Common myeloid progenitor, CD34-positive (primary cell): ENCODE measurements around the gene PHF21B.

ENCODE experiments used
- CTCF ChIA-PET: fragments of 350-600 bp; sonication (Branson Sonifier 250); formaldehyde crosslinking; loops from one replicate; lab custom pipeline; 2021; ENCODE audit warnings: antibody characterized with exemption; lab: Charles Lee
- POLR2A ChIA-PET: fragments of 350-600 bp; sonication (Branson Sonifier 250); formaldehyde crosslinking; loops from one replicate; lab custom pipeline; 2021; ENCODE audit warnings: antibody characterized with exemption; lab: Charles Lee
- DNase-seq, 3 donors: peaks; one replicate each; pipeline versions ENCODE4 v3.0.0 to v3.0.0-alpha.2; 2013
- H3K27ac ChIP-seq, 2 experiments: 1 replicate in 1 of 2; 2 replicates in 1 of 2; pipeline ENCODE4 v1.7.0; 2013; ENCODE audit warnings: inconsistent platforms in 2 of 2, low read length in 2 of 2, mild to moderate bottlenecking in 2 of 2, low read depth in 1 of 2, moderate library complexity in 1 of 2; ENCODE audit not compliant: severe bottlenecking in 2 of 2, insufficient read depth in 1 of 2, poor library complexity in 1 of 2
- H3K27me3 ChIP-seq, 5 experiments: replicated peaks in 2 of 5; 1 replicate in 3 of 5; 2 replicates in 2 of 5; pipeline versions ENCODE4 v1.6.1 to v1.7.0; 2013; ENCODE audit warnings: low read length in 4 of 5, mild to moderate bottlenecking in 2 of 5, moderate library complexity in 2 of 5, inconsistent platforms in 1 of 5; ENCODE audit not compliant: insufficient read depth in 5 of 5, control insufficient read depth in 4 of 5
- H3K36me3 ChIP-seq, 4 experiments: 1 replicate in 2 of 4; 2 replicates in 2 of 4; pipeline versions ENCODE4 v1.6.1 to v1.7.0; 2013; ENCODE audit warnings: low read length in 3 of 4, control low read depth in 1 of 4, mild to moderate bottlenecking in 1 of 4; ENCODE audit not compliant: control insufficient read depth in 4 of 4, insufficient read depth in 4 of 4
- H3K4me1 ChIP-seq, 4 experiments: 1 replicate in 3 of 4; 2 replicates in 1 of 4; pipeline versions ENCODE4 v1.6.1 to v1.7.1; 2013; ENCODE audit warnings: low read length in 3 of 4, mild to moderate bottlenecking in 3 of 4, control low read depth in 1 of 4, inconsistent platforms in 1 of 4, moderate library complexity in 1 of 4; ENCODE audit not compliant: control insufficient read depth in 4 of 4, insufficient read depth in 4 of 4; ENCODE audit errors: control extremely low read depth in 1 of 4
- H3K4me3 ChIP-seq, 7 experiments: 1 replicate in 4 of 7; 2 replicates in 3 of 7; pipeline versions ENCODE4 v1.5.1 to v1.7.0; 2013; ENCODE audit warnings: mild to moderate bottlenecking in 7 of 7, low read length in 6 of 7, moderate library complexity in 6 of 7, inconsistent platforms in 2 of 7, low read depth in 2 of 7, control low read depth in 1 of 7; ENCODE audit not compliant: insufficient read depth in 4 of 7, control insufficient read depth in 1 of 7; ENCODE audit errors: extremely low read depth in 1 of 7
- H3K9me3 ChIP-seq, 5 experiments: 1 replicate in 4 of 5; 2 replicates in 1 of 5; pipeline versions ENCODE4 v1.6.1 to v1.7.1; 2013; ENCODE audit warnings: low read length in 4 of 5, mild to moderate bottlenecking in 2 of 5, inconsistent platforms in 1 of 5, low read depth in 1 of 5, moderate library complexity in 1 of 5; ENCODE audit not compliant: control insufficient read depth in 4 of 5, insufficient read depth in 2 of 5; ENCODE audit errors: control extremely low read depth in 1 of 5
- WGBS: methylation state at CpG from one replicate; pipeline ENCODE4 v1.1.5; 2013; ENCODE audit not compliant: insufficient coverage; 5-methylcytosine and 5-hydroxymethylcytosine counted together

Gene PHF21B

DNA sequence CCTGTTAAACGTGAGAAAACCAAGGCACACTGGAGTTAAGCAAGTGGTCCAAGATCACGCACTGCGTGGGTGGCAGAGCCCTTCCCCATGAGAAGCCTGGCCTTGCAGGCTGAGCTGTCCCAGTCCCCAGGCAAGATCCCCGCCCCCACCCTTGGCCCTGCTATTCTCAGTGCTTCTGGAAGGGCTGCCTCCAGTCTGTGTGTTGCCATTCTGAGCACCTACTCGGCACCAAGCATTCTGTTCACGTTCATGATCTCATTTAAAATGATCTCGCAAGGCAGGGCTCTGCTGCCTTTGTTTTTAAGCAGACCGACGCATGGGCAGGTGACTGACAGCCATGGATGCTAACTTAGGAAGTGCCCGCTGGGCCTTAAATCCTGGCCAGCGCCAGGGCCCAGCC, 62.8 kb downstream of the PHF21B start:
- Histone ChIP-seq H3K4me1 (no peaks in the 10 kb centered on the region), H3K27me3 (peaks cover 0 to 36% (median 1%) of the 10 kb centered on the region in 5 experiments), H3K36me3 (no peaks in the 10 kb centered on the region), H3K4me3 (no peak overlapping the region), H3K27ac (no peak overlapping the region), H3K9me3 (peaks cover 0 to 5% (median 3%) of the 10 kb centered on the region in 5 experiments)
- 96% methylated on average over 9 of the region's 11 CpGs for WGBS
- no peak for DNase-seq
- CTCF ChIA-PET: no interaction called here
- POLR2A ChIA-PET: no interaction called here

DNA sequence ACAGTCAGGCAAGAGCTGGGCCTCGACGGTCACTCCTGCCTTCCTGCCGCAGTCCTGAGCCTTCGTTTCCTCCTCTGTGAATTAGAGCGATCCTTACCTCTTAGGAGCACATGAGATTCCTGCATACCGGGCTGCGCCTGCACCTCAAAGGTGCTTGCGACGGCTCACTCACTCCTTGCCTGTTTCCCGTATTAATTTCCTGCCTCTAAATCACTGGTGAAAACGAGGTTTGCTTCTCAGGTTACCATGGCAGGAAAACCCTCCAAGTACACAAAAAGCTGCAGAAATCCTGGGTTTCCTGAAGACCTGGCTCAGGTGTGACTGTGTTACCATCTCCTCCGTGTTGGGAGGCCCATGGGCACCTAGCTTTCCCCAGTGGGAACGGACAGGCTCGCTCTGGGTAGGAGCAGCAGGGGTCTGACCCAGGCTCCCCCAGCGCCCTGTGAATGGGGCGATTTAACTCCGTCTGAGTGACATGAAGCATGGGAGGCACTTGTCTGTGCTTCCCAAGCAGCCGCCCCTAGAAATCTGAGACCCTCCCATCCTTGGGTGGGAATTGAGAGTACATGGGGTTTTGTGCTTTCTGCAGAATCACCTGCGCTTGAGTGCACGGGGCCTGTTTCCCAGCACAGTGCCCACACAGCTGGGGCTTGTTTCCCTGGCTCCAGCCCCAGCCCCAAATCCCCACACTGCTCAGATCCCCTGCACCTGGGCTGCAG, 64.8 kb downstream of the PHF21B start:
- Histone ChIP-seq H3K9me3 (no peaks in the 10 kb centered on the region), H3K4me1 (no peaks in the 10 kb centered on the region), H3K27me3 (peaks cover 0 to 34% (median 0%) of the 10 kb centered on the region in 5 experiments), H3K27ac (no peak overlapping the region), H3K4me3 (no peak overlapping the region), H3K36me3 (no peaks in the 10 kb centered on the region)
- no peak for DNase-seq
- CTCF ChIA-PET: no interaction called here
- 52% methylated on average over 18 of the region's 20 CpGs for WGBS
- POLR2A ChIA-PET: no interaction called here

DNA sequence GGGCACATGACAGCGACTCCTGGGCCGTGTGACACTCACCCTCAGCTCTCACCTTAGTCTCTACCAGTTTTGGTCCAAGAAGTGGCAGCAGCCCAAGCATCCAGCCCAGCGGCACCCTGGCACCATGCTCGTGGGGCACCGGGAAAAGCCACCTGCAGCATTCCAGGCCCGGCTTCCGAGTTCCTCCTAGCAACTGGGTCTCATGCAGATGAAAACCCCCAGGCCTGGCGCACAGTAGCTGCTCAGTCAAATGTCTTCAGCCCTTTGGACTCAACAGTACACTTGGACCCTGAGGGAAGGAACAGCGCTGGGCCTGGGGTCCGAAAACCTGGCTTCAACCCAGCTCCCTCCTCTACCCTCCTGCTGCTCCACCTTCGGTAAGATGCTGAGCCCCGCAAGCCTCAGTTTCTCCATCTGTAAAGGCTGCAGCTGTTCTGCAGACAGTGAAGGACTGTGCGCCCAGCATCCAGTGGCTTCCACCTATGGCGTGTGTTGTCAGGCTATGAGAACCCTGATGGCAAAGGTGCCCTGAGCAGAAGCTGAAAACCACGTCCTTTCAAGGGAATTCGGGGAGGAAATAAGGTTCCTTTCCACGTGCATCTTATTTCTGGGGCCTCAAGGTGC, 66.0 kb downstream of the PHF21B start:
- ChIA-PET POLR2A (no interaction called here), CTCF (interaction anchor here (0.9 to 1.5 kb wide), 2 partner anchors 10 to 23 kb away, joined by 3 to 4 read pairs; no protein-coding TSS in a partner anchor)
- Histone ChIP-seq H3K9me3 (no peaks in the 10 kb centered on the region), H3K4me3 (no peak overlapping the region), H3K27me3 (peaks cover 0 to 45% (median 0%) of the 10 kb centered on the region in 5 experiments), H3K4me1 (no peaks in the 10 kb centered on the region), H3K36me3 (no peaks in the 10 kb centered on the region), H3K27ac (no peak overlapping the region)
- no peak for DNase-seq
- WGBS: 90% methylated on average over 17 of the region's 17 CpGs

DNA sequence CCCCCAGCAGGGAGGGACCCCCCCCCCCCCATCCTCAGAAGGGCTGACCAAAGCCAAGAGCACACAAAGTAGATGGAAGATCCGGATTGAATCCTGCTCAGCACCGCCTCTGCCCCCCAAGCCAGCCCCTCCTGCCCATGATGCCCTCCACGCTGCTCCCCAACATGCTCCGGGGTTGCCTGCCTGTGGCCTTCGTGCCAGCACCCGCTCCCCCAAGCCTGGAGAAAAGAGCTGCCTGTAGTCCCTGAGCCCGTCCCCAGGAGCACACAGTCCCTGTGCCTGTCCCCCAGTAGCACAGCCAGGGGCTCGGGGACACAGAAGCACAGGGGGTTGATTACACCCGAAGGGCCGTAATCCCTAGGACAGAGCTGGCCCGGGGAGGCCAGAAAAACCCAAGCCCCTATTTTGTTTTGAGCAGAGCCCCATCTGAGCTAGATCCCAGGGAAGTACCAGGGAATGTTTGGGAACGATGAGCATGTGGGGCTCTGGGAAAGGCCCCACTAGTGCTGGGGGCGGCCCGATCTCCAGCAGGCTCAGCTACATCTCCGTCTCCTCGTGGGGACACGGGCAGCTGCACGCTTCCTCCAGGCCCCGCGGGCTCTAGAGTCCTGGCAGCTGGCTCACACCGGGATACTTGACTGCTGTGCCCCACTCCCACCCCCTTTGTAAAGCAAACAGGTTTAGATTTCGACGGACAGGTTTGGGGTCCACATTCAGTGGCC, 66.7 kb downstream of the PHF21B start:
- ChIA-PET CTCF (interaction anchor here (0.9 to 1.5 kb wide), 2 partner anchors 11 to 23 kb away, joined by 3 to 4 read pairs; no protein-coding TSS in a partner anchor), POLR2A (interaction anchor here (0.6 kb wide), 1 partner anchor 15 kb away, joined by 3 read pairs; no protein-coding TSS in a partner anchor)
- H3K9me3 ChIP-seq: no peaks in the 10 kb centered on the region
- no peak overlapping the region for H3K27ac ChIP-seq
- WGBS: 82% methylated on average over 18 of the region's 23 CpGs
- H3K27me3 ChIP-seq: peaks cover 0 to 45% (median 0%) of the 10 kb centered on the region in 5 experiments
- no peaks in the 10 kb centered on the region for H3K36me3 ChIP-seq
- H3K4me3 ChIP-seq: no peak overlapping the region
- DNase-seq: no peak
- no peaks in the 10 kb centered on the region for H3K4me1 ChIP-seq

DNA sequence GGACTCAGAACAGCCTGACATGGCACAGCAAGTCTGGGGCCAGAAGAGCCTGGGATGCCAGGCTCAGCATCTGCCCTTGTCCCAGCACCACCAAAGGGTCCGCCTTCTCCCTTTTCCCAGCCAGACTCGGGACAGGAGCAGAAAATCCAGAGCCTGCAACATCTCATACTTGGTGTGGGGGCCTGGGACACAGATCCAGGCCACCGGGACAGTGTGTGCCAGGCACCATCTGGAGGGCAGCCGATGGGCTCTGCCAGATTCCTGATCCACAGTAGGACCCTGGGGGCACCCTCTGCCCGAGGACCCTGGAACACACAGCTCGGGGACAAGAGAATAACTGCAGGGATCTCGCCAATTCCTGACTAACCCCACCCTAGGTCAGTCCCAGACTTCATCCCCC, 67.7 kb downstream of the PHF21B start:
- H3K27me3 ChIP-seq: peaks cover 0 to 45% (median 2%) of the 10 kb centered on the region in 5 experiments
- no peak overlapping the region for H3K4me3 ChIP-seq
- ChIA-PET POLR2A (no interaction called here), CTCF (interaction anchor here (1.5 kb wide), 1 partner anchor 12 kb away, joined by 4 read pairs; no protein-coding TSS in a partner anchor)
- no peaks in the 10 kb centered on the region for H3K36me3 ChIP-seq
- H3K27ac ChIP-seq: no peak overlapping the region
- WGBS: 89% methylated on average over 7 of the region's 7 CpGs
- no peaks in the 10 kb centered on the region for H3K4me1 ChIP-seq
- no peak for DNase-seq
- H3K9me3 ChIP-seq: no peaks in the 10 kb centered on the region

DNA sequence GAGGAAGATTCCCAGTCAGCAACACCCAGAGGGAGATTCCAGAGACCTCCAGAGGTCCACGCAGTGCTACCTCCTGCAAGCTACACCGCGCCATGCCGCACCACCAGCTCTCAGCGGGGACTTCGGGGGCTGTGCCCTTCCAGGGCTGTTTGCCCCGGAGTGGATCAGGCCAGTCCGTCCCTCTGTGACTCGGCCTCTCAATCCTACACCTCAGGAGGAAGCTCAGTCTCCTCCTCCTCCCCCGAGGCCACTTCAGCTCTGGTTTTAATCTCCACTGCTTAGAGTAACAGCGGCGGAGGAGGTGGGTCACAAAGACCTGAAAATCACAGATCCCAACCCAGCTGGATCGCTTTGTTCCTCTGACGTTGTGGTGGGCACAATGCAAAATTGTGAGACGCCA, 68.6 kb downstream of the PHF21B start:
- no peaks in the 10 kb centered on the region for H3K36me3 ChIP-seq
- no peaks in the 10 kb centered on the region for H3K4me1 ChIP-seq
- no peak overlapping the region for H3K27ac ChIP-seq
- H3K9me3 ChIP-seq: no peaks in the 10 kb centered on the region
- peaks cover 0 to 45% (median 2%) of the 10 kb centered on the region in 5 experiments for H3K27me3 ChIP-seq
- POLR2A ChIA-PET: no interaction called here
- WGBS: 78% methylated on average over 15 of the region's 15 CpGs
- CTCF ChIA-PET: no interaction called here
- H3K4me3 ChIP-seq: no peak overlapping the region
- no peak for DNase-seq
